ENCODE results near the gene TMOD1. TPM values are rescaled to one million over a fixed set of nuclear protein-coding genes. Genes with fewer than 3 reads are reported as not detected.

The TMOD1 gene
- total and polyA plus RNA-seq, 9 of the 15 experiments (the other 6 are each of a cell fraction or from before 2014, with no cell fraction given): 7.1 to 41.2 (median 14.2) TPM

DNA sequence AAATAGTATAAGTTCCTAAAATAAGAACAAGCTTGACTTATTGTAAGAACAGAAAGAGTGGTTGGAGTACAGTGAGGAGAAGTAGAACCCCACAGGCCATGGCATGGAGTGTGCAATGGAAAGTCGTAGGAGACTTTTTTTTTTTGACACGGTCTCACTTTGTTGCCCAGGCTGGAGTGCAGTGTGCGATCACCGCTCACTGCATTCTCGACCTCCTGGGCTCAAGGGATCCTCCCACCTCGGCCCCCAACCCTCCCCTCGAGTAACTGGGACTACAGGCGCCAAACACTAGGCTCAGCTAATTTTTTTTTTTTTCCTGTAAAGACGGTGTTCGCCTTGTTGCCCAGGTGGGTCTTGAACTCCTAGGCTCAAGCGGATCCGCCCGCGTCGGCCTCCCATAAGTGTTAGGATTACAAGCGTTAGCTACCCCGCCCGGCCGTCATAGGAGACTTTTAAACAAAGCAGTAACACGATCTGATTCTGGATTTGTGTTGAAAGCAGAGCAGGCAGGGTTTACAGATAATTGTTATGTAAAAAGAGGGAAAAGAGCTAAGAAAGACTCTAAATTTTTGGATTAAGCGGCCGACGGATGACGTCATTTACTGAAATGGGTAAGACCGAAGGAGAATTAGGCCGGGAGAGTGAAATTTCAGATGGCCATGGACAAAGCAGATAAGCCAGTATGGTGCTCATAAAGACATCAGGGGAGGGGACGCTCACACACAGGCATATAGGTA, 130.9 kb downstream of the TMOD1 start (continued):
- TF ChIP-seq, protein P1, sequence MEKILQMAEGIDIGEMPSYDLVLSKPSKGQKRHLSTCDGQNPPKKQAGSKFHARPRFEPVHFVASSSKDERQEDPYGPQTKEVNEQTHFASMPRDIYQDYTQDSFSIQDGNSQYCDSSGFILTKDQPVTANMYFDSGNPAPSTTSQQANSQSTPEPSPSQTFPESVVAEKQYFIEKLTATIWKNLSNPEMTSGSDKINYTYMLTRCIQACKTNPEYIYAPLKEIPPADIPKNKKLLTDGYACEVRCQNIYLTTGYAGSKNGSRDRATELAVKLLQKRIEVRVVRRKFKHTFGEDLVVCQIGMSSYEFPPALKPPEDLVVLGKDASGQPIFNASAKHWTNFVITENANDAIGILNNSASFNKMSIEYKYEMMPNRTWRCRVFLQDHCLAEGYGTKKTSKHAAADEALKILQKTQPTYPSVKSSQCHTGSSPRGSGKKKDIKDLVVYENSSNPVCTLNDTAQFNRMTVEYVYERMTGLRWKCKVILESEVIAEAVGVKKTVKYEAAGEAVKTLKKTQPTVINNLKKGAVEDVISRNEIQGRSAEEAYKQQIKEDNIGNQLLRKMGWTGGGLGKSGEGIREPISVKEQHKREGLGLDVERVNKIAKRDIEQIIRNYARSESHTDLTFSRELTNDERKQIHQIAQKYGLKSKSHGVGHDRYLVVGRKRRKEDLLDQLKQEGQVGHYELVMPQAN (IDR thresholded peaks at IDR 0.05; ENCODE audit: borderline replicate concordance): 0 out of 2 replicates have a peak, but pooled peaks have one; percentile 8
- TF ChIP-seq MYBL2 (IDR thresholded peaks at IDR 0.05; ENCODE audit: low read depth): no peak
- no peak for TF ChIP-seq MYBL2 (CRISPR knock-in tag; IDR thresholded peaks at IDR 0.05; ENCODE audit: borderline replicate concordance)
- 0 out of 2 replicates have a peak, but pooled peaks have one; percentile 60 for TF ChIP-seq SMARCC2 (IDR thresholded peaks at IDR 0.05; ENCODE audit: low read depth)
- TF ChIP-seq, protein P2, sequence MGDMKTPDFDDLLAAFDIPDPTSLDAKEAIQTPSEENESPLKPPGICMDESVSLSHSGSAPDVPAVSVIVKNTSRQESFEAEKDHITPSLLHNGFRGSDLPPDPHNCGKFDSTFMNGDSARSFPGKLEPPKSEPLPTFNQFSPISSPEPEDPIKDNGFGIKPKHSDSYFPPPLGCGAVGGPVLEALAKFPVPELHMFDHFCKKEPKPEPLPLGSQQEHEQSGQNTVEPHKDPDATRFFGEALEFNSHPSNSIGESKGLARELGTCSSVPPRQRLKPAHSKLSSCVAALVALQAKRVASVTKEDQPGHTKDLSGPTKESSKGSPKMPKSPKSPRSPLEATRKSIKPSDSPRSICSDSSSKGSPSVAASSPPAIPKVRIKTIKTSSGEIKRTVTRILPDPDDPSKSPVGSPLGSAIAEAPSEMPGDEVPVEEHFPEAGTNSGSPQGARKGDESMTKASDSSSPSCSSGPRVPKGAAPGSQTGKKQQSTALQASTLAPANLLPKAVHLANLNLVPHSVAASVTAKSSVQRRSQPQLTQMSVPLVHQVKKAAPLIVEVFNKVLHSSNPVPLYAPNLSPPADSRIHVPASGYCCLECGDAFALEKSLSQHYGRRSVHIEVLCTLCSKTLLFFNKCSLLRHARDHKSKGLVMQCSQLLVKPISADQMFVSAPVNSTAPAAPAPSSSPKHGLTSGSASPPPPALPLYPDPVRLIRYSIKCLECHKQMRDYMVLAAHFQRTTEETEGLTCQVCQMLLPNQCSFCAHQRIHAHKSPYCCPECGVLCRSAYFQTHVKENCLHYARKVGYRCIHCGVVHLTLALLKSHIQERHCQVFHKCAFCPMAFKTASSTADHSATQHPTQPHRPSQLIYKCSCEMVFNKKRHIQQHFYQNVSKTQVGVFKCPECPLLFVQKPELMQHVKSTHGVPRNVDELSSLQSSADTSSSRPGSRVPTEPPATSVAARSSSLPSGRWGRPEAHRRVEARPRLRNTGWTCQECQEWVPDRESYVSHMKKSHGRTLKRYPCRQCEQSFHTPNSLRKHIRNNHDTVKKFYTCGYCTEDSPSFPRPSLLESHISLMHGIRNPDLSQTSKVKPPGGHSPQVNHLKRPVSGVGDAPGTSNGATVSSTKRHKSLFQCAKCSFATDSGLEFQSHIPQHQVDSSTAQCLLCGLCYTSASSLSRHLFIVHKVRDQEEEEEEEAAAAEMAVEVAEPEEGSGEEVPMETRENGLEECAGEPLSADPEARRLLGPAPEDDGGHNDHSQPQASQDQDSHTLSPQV (IDR thresholded peaks at IDR 0.05): peak; percentile 22; the same call in 1 of the 2 replicates
- peak; percentile 73; the same call in 1 of the 2 replicates for TF ChIP-seq CREM (IDR thresholded peaks at IDR 0.05; ENCODE audit: low read depth)
- TF ChIP-seq, protein P3, sequence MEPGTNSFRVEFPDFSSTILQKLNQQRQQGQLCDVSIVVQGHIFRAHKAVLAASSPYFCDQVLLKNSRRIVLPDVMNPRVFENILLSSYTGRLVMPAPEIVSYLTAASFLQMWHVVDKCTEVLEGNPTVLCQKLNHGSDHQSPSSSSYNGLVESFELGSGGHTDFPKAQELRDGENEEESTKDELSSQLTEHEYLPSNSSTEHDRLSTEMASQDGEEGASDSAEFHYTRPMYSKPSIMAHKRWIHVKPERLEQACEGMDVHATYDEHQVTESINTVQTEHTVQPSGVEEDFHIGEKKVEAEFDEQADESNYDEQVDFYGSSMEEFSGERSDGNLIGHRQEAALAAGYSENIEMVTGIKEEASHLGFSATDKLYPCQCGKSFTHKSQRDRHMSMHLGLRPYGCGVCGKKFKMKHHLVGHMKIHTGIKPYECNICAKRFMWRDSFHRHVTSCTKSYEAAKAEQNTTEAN (CRISPR knock-in tag; IDR thresholded peaks at IDR 0.05): 0 out of 2 replicates have a peak, but pooled peaks have one; percentile 5
- 0 out of 2 replicates have a peak, but pooled peaks have one; percentile 16 for TF ChIP-seq ZNF175 (CRISPR knock-in tag; IDR thresholded peaks at IDR 0.05; ENCODE audit: low read depth)
- TF ChIP-seq FOSL1 (tag; conservative IDR thresholded peaks at IDR 0.05): peak; percentile 54
- peak; percentile 97 for TF ChIP-seq JUN (IDR thresholded peaks at IDR 0.05; ENCODE audit: borderline replicate concordance, low read depth, low read length)
- no peak; the same call in 1 of the 2 replicates for TF ChIP-seq JUN (CRISPR knock-in tag; IDR thresholded peaks at IDR 0.05; ENCODE audit: borderline replicate concordance)
- 0 out of 2 replicates have a peak, but pooled peaks have one; percentile 38 for TF ChIP-seq NFIX (CRISPR knock-in tag; IDR thresholded peaks at IDR 0.05; ENCODE audit: low read depth)
- TF ChIP-seq TBL1XR1 (IDR thresholded peaks at IDR 0.05; ENCODE audit: low read length in 2 of 2): 0 out of 4 replicates have a peak, but pooled peaks of 1 of the 2 experiments have one; percentile 45
- TF ChIP-seq HDAC3 (IDR thresholded peaks at IDR 0.05; ENCODE audit: borderline replicate concordance, partially characterized antibody): peak; percentile 74
- no peak for TF ChIP-seq ZNF174 (CRISPR knock-in tag; IDR thresholded peaks at IDR 0.05)
- TF ChIP-seq ZNF766 (CRISPR knock-in tag; conservative IDR thresholded peaks at IDR 0.05): peak; percentile 2; the same call in 1 of the 2 replicates
- peak in 1 of 2 experiments; percentile 54; a peak in 2 of 4 replicates for TF ChIP-seq SIN3A (IDR thresholded peaks at IDR 0.05; ENCODE audit: borderline replicate concordance in 2 of 2, control insufficient read depth in 1 of 2, low read depth in 2 of 2, low read length in 2 of 2)
- TF ChIP-seq DPF2 (IDR thresholded peaks at IDR 0.05): peak; percentile 85
- TF ChIP-seq ARID1B (IDR thresholded peaks at IDR 0.05): peak; percentile 74

Data from K562 (cell line).